AG04449 (cell line): Measurements from ENCODE around the gene OSBPL3.

ENCODE experiments used
- CTCF ChIA-PET: fragments of 350-600 bp; formaldehyde crosslinking; extraction: SDS; loops from one replicate; lab custom pipeline; 2021; ENCODE audit warnings: antibody characterized with exemption; lab: Yijun Ruan, JAX
- POLR2A ChIA-PET: fragments of 400-600, 350-600 bp; formaldehyde crosslinking; extraction: SDS; loops from one replicate; lab custom pipeline; 2020; ENCODE audit warnings: antibody characterized with exemption, inconsistent platforms; lab: Yijun Ruan, JAX
- DNase-seq: peaks from one replicate; pipeline ENCODE4 v3.0.0-alpha.2; 2010; ENCODE audit warnings: low read depth, low spot score
- H3K4me3 ChIP-seq: 2 replicates; pipeline ENCODE4 v1.5.1; 2011; ENCODE audit warnings: low read depth, mild to moderate bottlenecking, control low read depth, low read length
- TF ChIP-seq, protein P1 (sequence below): IDR thresholded peaks from one replicate; pipeline ENCODE4 v1.5.1; 2011; ENCODE audit warnings: mild to moderate bottlenecking, moderate library complexity, low read length, control low read depth, inconsistent platforms; ENCODE audit not compliant: insufficient read depth; ENCODE audit errors: missing control alignments

OSBPL3 gene

DNA sequence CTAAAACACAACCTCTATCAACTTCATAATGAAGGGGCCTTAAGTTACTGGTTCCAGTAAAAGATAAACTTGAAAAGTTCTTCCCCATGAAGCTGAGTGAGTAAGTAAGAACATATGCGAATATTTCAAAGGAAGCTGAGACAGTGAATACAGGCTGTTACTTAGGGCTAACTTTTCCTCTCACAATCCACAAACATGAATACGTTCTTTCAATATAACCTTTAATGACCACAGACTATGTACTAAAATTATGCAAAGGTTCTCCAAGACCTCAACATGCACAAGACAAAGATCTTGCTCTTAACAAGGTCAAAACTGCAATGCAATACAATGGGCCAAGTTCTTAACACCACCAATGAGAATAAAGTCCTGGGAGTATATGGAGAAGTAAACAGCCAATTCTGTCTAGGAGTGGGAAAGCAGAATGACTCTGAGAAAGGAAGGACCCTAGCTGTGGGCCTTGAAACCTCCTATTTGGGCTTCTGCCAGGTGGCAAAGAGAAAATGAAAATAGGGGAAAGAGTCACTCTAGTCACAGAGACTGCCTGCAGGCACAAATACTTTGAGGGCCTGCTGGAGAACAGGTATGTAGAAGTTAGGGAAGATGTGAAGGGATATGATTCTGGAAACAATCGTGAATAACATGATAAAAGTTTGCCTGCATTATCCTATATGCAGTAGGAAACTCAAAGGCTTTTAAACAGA lies 43.7 kb downstream of the OSBPL3 start:
- POLR2A ChIA-PET, result no interaction called here
- CTCF ChIA-PET, result interaction anchor here (0.7 to 1.4 kb wide), 5 partner anchors 10 to 157 kb away, joined by 3 to 6 read pairs (median 3); no protein-coding TSS in a partner anchor
- TF ChIP-seq, protein P1, sequence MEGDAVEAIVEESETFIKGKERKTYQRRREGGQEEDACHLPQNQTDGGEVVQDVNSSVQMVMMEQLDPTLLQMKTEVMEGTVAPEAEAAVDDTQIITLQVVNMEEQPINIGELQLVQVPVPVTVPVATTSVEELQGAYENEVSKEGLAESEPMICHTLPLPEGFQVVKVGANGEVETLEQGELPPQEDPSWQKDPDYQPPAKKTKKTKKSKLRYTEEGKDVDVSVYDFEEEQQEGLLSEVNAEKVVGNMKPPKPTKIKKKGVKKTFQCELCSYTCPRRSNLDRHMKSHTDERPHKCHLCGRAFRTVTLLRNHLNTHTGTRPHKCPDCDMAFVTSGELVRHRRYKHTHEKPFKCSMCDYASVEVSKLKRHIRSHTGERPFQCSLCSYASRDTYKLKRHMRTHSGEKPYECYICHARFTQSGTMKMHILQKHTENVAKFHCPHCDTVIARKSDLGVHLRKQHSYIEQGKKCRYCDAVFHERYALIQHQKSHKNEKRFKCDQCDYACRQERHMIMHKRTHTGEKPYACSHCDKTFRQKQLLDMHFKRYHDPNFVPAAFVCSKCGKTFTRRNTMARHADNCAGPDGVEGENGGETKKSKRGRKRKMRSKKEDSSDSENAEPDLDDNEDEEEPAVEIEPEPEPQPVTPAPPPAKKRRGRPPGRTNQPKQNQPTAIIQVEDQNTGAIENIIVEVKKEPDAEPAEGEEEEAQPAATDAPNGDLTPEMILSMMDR, result no peak
- no peak overlapping the region for H3K4me3 ChIP-seq
- peak; percentile 37 for DNase-seq

DNA sequence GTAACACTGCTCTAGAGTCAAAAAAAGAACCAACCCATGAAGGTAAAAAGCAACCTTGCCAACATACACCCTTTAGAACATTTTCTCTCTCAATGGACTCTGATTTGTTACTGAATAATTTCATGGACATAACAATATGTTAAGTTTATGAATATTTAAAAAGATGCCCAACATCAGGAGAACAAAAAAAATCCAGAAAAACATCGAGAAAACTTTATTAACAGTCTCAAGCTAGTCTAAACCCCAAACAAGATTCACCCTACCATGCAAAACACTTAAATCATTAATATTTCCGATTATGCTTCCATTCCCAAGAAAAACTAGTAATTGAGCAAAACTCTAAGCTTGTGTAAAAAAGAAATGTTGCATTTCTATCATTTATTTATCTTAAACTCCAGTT lies 46.7 kb downstream of the OSBPL3 start:
- no peak overlapping the region for H3K4me3 ChIP-seq
- ChIA-PET CTCF (interaction anchor here (1.3 kb wide), 2 partner anchors 8 to 14 kb away, joined by 3 to 5 read pairs; no protein-coding TSS in a partner anchor), POLR2A (no interaction called here)
- TF ChIP-seq, protein P1, result no peak
- DNase-seq, result no peak

DNA sequence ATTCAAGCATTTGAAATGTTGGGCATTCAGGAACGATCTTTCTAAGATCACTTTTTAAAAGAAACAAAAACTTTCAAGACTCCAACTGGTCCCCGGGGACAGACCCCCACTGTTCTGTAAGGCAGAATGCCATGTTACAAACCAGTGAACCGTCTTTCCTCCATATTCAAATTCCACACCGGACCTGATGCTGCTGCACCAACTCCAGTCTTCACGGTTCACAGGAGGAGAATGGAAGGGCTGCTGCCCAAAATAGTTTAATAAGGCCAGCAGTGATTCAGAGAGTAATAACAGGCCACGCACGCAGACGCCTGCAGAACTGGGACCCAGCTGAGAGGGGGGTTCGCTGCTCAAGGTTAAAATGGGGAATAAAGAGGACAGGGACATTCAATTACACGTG lies 47.2 kb downstream of the OSBPL3 start:
- no peak for DNase-seq
- no peak overlapping the region for H3K4me3 ChIP-seq
- TF ChIP-seq, protein P1, result no peak
- POLR2A ChIA-PET, result no interaction called here
- CTCF ChIA-PET, result interaction anchor here (0.7 to 1.3 kb wide), 2 partner anchors 8 to 39 kb away, joined by 3 read pairs; no protein-coding TSS in a partner anchor

DNA sequence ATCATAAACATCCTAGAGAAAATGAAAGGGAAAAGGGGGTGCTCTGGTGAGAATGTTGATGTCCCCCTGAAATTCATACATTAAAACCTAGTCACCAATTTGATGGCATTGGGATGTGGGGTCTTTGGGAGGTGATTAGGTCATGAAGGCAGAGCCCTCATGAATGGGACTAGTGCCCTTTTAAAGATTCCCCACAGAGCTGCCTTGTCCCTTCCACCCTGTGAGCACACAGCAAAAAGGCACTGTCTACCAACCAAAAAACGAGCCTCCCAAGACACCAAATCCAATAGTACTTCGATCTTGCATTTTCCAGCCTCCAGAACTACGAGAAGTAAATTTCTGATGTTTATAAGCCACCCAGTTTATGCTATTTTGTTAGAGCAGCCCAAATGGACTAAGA lies 47.6 kb downstream of the OSBPL3 start:
- POLR2A ChIA-PET, result no interaction called here
- no peak for DNase-seq
- no peak overlapping the region for H3K4me3 ChIP-seq
- CTCF ChIA-PET, result interaction anchor here (0.7 to 1.5 kb wide), 3 partner anchors 8 to 112 kb away, joined by 3 read pairs; no protein-coding TSS in a partner anchor
- TF ChIP-seq, protein P1, result no peak

DNA sequence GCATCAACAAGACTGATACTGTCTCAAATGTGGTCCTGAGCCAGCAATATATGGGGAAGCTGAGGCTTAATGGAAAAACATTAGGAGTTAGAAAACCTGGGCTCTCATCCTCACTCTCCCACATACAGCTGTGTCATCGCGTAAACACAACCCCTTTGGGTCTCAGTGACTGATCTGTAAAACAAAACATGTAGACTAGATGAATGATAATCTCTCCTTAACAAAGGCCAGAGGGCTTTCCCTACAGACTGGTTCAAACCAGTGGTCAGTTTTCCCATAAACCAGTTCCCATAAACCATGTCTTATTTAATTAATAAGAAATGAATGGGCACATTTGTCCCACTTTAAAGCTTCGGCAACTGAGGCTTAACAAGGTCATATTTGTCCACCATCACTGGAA lies 48.1 kb downstream of the OSBPL3 start:
- POLR2A ChIA-PET, result no interaction called here
- CTCF ChIA-PET, result interaction anchor here (0.7 to 1.5 kb wide), 2 partner anchors 40 to 112 kb away, joined by 3 read pairs; no protein-coding TSS in a partner anchor
- DNase-seq, result no peak
- no peak overlapping the region for H3K4me3 ChIP-seq
- TF ChIP-seq, protein P1, result no peak

DNA sequence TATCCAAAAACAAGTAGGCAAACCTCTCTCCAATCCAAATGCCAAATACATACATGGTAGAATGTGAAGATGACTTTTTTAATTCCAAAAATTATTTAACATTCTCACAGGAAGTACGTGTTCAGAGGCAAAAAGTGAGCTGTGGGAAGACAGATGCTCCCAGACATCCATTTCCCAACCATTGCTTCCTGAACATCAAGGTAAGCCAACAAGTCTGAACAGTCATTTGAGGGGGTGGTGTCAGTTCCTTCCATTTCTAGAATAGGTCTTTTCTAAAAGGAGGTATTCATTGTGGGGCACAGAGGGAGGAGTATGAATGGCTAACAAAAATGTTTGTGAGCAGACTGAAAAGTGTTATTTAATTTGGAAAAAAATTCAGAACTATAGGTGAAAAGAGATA lies 49.1 kb downstream of the OSBPL3 start:
- DNase-seq, result no peak
- POLR2A ChIA-PET, result no interaction called here
- TF ChIP-seq, protein P1, result no peak
- CTCF ChIA-PET, result interaction anchor here (1.5 kb wide), 1 partner anchor 111 kb away, joined by 3 read pairs; no protein-coding TSS in a partner anchor
- no peak overlapping the region for H3K4me3 ChIP-seq
